Karpas-422 (cell line): ENCODE measurements around the gene TGFBR3L. TPM values are rescaled to one million over a fixed set of nuclear protein-coding genes. Genes with fewer than 3 reads are reported as not detected.

Experiments
- DNase-seq: peaks from one replicate; pipeline ENCODE4 v3.0.0-alpha.2; 2015
- H2AFZ ChIP-seq: fragments of 200-600 bp; sonication (generic); 2 replicates; pipeline ENCODE4 v1.6.1; 2014; ENCODE audit warnings: antibody characterized with exemption, low read length, mixed read lengths
- H3K27ac ChIP-seq: fragments of 200-600 bp; sonication (generic); 2 replicates; pipeline ENCODE4 v1.5.1; 2014; ENCODE audit warnings: mild to moderate bottlenecking, low read length, moderate library complexity
- H3K27me3 ChIP-seq: fragments of 200-600 bp; sonication (generic); 2 replicates; pipeline ENCODE4 v1.6.1; 2014; ENCODE audit warnings: low read length, mixed read lengths
- H3K36me3 ChIP-seq: fragments of 200-600 bp; sonication (generic); 2 replicates; pipeline ENCODE4 v1.6.1; 2014; ENCODE audit warnings: low read length, mixed read lengths; ENCODE audit not compliant: insufficient read depth
- H3K4me1 ChIP-seq: fragments of 200-600 bp; sonication (generic); 2 replicates; pipeline ENCODE4 v1.6.1; 2014; ENCODE audit warnings: mild to moderate bottlenecking, low read length, mixed read lengths
- H3K4me2 ChIP-seq: fragments of 200-600 bp; sonication (generic); 2 replicates; pipeline ENCODE4 v1.6.1; 2014; ENCODE audit warnings: low read length, low read depth, mild to moderate bottlenecking; ENCODE audit not compliant: poor library complexity, severe bottlenecking
- H3K4me3 ChIP-seq: fragments of 200-600 bp; sonication (generic); 2 replicates; pipeline ENCODE4 v1.5.1; 2014; ENCODE audit warnings: mild to moderate bottlenecking, antibody characterized with exemption, low read length, mixed read lengths
- H3K79me2 ChIP-seq: fragments of 200-600 bp; sonication (generic); 2 replicates; pipeline ENCODE4 v1.6.1; 2014; ENCODE audit warnings: mild to moderate bottlenecking, low read length, mixed read lengths
- H3K9ac ChIP-seq: fragments of 200-600 bp; sonication (generic); 2 replicates; pipeline ENCODE4 v1.6.0; 2014; ENCODE audit warnings: low read length
- H3K9me2 ChIP-seq: fragments of 200-600 bp; sonication (generic), shearing (Covaris generic); replicated peaks from 2 replicates; pipeline ENCODE4 v1.6.0; 2014; ENCODE audit warnings: mild to moderate bottlenecking, low read length, moderate library complexity; ENCODE audit not compliant: insufficient read depth
- H3K9me3 ChIP-seq: fragments of 300-700, 200-600 bp; sonication (generic); 2 replicates; pipeline ENCODE4 v1.6.1; 2014; ENCODE audit warnings: low read length, mixed read lengths
- H4K20me1 ChIP-seq: fragments of 200-600 bp; sonication (generic); 2 replicates; pipeline ENCODE4 v1.6.1; 2014; ENCODE audit warnings: mild to moderate bottlenecking, antibody characterized with exemption, low read length, low read depth; ENCODE audit not compliant: insufficient read depth
- total RNA-seq: library from RNA; depleted of rRNA; stranded (reverse); fragments of >200 nt; shearing (Covaris generic); gene quantifications from 2 replicates; pipeline ENCODE4 v1.2.3, GENCODE V29; 2014; ENCODE audit warnings: low replicate concordance

The TGFBR3L gene
- total RNA-seq, 1 experiment from 2014 or later: not detected

- peaks cover 12% of the 10 kb centered on the region for H3K79me2 ChIP-seq
- DNase-seq: no peak
- no peak overlapping the region for H3K4me3 ChIP-seq
- no peak overlapping the region for H3K4me2 ChIP-seq
- no peaks in the 10 kb centered on the region for H3K27me3 ChIP-seq
- H2AFZ ChIP-seq: no peak overlapping the region
- no peak overlapping the region for H3K27ac ChIP-seq
- no peaks in the 10 kb centered on the region for H3K36me3 ChIP-seq
- H3K9ac ChIP-seq: no peak overlapping the region
- H4K20me1 ChIP-seq: no peaks in the 10 kb centered on the region
- peaks cover under 1% of the 10 kb centered on the region; the same call in 1 of the 2 replicates for H3K4me1 ChIP-seq
- no peaks in the 10 kb centered on the region for H3K9me2 ChIP-seq
- no peaks in the 10 kb centered on the region for H3K9me3 ChIP-seq
Measured at GRCh38 chr19:7910321-7911161, 4.1 kb upstream of the TGFBR3L start.

GRCh38 chr19:7911508-7912143 is 3.0 kb upstream of the TGFBR3L start:
- no peaks in the 10 kb centered on the region for H3K9me3 ChIP-seq
- H3K4me3 ChIP-seq: no peak overlapping the region
- no peaks in the 10 kb centered on the region for H3K27me3 ChIP-seq
- no peaks in the 10 kb centered on the region for H3K9me2 ChIP-seq
- H3K36me3 ChIP-seq: no peaks in the 10 kb centered on the region
- peaks cover 11% of the 10 kb centered on the region for H3K4me1 ChIP-seq
- H2AFZ ChIP-seq: no peak overlapping the region
- H3K79me2 ChIP-seq: 0 out of 2 replicates have a peak, but pooled peaks cover 3% of the 10 kb centered on the region
- H3K4me2 ChIP-seq: no peak overlapping the region
- no peak for DNase-seq
- H3K27ac ChIP-seq: no peak overlapping the region
- no peak overlapping the region for H3K9ac ChIP-seq
- no peaks in the 10 kb centered on the region for H4K20me1 ChIP-seq

GRCh38 chr19:7912144-7912696 is 2.4 kb upstream of the TGFBR3L start:
- Histone ChIP-seq H3K27me3 (no peaks in the 10 kb centered on the region), H3K27ac (no peak overlapping the region), H3K4me3 (no peak overlapping the region), H3K9me2 (no peaks in the 10 kb centered on the region), H3K9ac (no peak overlapping the region), H3K79me2 (0 out of 2 replicates have a peak, but pooled peaks cover under 1% of the 10 kb centered on the region), H4K20me1 (no peaks in the 10 kb centered on the region), H2AFZ (no peak overlapping the region), H3K4me2 (no peak overlapping the region), H3K4me1 (peaks cover 17% of the 10 kb centered on the region), H3K9me3 (no peaks in the 10 kb centered on the region), H3K36me3 (no peaks in the 10 kb centered on the region)
- no peak for DNase-seq

- no peak for DNase-seq
- no peak overlapping the region for H3K4me2 ChIP-seq
- no peak overlapping the region for H2AFZ ChIP-seq
- no peak overlapping the region for H3K4me3 ChIP-seq
- no peaks in the 10 kb centered on the region for H3K9me2 ChIP-seq
- H3K9ac ChIP-seq: no peak overlapping the region
- H3K79me2 ChIP-seq: no peaks in the 10 kb centered on the region
- H3K4me1 ChIP-seq: peaks cover 23% of the 10 kb centered on the region
- H3K27me3 ChIP-seq: no peaks in the 10 kb centered on the region
- no peak overlapping the region for H3K27ac ChIP-seq
- H3K9me3 ChIP-seq: no peaks in the 10 kb centered on the region
- no peaks in the 10 kb centered on the region for H4K20me1 ChIP-seq
- H3K36me3 ChIP-seq: no peaks in the 10 kb centered on the region
Measured at GRCh38 chr19:7912697-7913564, 1.7 kb upstream of the TGFBR3L start.

GRCh38 chr19:7913652-7914051 is 978 bp upstream of the TGFBR3L start:
- H3K4me1 ChIP-seq: peaks cover 23% of the 10 kb centered on the region
- no peaks in the 10 kb centered on the region for H4K20me1 ChIP-seq

GRCh38 chr19:7914099-7914498 is 531 bp upstream of the TGFBR3L start:
- H3K9me2 ChIP-seq: no peaks in the 10 kb centered on the region
- no peak overlapping the region for H3K4me3 ChIP-seq
- H3K9ac ChIP-seq: no peak overlapping the region
- no peak for DNase-seq
- H2AFZ ChIP-seq: no peak overlapping the region
- H3K4me2 ChIP-seq: no peak overlapping the region
- H3K36me3 ChIP-seq: no peaks in the 10 kb centered on the region
- no peak overlapping the region for H3K27ac ChIP-seq
- no peaks in the 10 kb centered on the region for H3K27me3 ChIP-seq
- no peaks in the 10 kb centered on the region for H3K79me2 ChIP-seq
- H3K9me3 ChIP-seq: no peaks in the 10 kb centered on the region
- H4K20me1 ChIP-seq: no peaks in the 10 kb centered on the region
- peaks cover 23% of the 10 kb centered on the region for H3K4me1 ChIP-seq

More at GRCh38 chr19:7913652-7914051, 978 bp upstream of the TGFBR3L start:
- Histone ChIP-seq H3K27me3 (no peaks in the 10 kb centered on the region), H2AFZ (no peak overlapping the region), H3K36me3 (no peaks in the 10 kb centered on the region), H3K79me2 (no peaks in the 10 kb centered on the region), H3K27ac (no peak overlapping the region), H3K9me3 (no peaks in the 10 kb centered on the region), H3K9ac (no peak overlapping the region), H3K4me2 (no peak overlapping the region), H3K4me3 (no peak overlapping the region), H3K9me2 (no peaks in the 10 kb centered on the region)
- no peak for DNase-seq

GRCh38 chr19:7915250-7916102 is 846 bp downstream of the TGFBR3L start:
- Histone ChIP-seq H3K4me1 (peaks cover 30% of the 10 kb centered on the region), H4K20me1 (no peaks in the 10 kb centered on the region), H3K27ac (no peak overlapping the region), H3K36me3 (no peaks in the 10 kb centered on the region), H3K4me2 (peak overlapping the region; percentile 62), H3K9me2 (no peaks in the 10 kb centered on the region), H3K9ac (peak overlapping the region; percentile 65), H3K27me3 (no peaks in the 10 kb centered on the region), H3K9me3 (no peaks in the 10 kb centered on the region), H3K4me3 (peak overlapping the region; percentile 57), H3K79me2 (no peaks in the 10 kb centered on the region), H2AFZ (no peak overlapping the region)
- DNase-seq: no peak
